Inferior parietal cortex (tissue), 1 donor: ENCODE data around the gene PANX2.
"Not testable (repeated sequence)": the region's sequence is repeated elsewhere in the genome, so short reads cannot be mapped to it uniquely, and the experiment has no call there.

Source experiments
- DNase-seq: peaks from one replicate; pipeline ENCODE4 v3.0.0-alpha.2; 2016; ENCODE audit errors: extremely low spot score

PANX2 gene, protein sequence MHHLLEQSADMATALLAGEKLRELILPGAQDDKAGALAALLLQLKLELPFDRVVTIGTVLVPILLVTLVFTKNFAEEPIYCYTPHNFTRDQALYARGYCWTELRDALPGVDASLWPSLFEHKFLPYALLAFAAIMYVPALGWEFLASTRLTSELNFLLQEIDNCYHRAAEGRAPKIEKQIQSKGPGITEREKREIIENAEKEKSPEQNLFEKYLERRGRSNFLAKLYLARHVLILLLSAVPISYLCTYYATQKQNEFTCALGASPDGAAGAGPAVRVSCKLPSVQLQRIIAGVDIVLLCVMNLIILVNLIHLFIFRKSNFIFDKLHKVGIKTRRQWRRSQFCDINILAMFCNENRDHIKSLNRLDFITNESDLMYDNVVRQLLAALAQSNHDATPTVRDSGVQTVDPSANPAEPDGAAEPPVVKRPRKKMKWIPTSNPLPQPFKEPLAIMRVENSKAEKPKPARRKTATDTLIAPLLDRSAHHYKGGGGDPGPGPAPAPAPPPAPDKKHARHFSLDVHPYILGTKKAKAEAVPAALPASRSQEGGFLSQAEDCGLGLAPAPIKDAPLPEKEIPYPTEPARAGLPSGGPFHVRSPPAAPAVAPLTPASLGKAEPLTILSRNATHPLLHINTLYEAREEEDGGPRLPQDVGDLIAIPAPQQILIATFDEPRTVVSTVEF

DNA sequence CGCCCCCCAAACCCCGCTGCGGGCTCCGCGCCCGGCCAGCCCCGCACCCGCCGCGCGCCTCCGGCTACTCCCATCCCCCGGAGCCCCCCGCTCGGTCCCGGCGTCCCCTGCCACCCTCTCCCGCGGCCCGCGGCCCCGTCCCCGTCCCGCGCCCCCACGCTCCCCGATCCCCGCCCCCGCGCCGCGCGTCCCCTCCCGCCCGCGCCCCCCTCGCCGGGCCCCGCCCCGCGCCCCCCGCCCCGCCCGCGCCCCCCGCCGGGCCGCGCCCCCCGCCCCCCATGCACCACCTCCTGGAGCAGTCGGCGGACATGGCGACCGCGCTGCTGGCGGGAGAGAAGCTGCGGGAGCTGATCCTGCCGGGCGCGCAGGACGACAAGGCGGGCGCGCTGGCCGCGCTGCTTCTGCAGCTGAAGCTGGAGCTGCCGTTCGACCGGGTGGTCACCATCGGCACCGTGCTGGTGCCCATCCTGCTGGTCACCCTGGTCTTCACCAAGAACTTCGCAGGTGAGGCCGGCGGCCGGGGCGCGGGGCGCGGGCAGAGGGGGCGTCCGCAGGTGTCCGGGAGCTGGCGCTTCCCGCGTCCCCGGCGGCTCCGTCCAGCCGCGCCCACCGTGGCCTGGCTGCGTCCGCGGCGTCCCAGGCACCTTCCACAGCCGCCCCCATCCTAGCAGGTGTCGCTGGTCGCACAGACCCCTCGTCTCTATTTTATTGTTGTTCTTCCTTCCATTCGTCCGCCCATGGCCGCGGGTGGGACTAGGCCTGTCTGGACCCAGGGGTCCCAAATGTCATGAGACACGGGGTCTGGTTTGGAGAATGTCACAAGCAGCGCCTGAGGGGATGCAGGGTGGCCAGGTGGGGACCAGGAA lies at the start of gene PANX2:
Gene PANX2, plus strand, starts transcription at position 279 of the 866 bp plus-strand sequence. Its CDS starts 0 bp downstream, at position 279.
- no peak for DNase-seq

DNA sequence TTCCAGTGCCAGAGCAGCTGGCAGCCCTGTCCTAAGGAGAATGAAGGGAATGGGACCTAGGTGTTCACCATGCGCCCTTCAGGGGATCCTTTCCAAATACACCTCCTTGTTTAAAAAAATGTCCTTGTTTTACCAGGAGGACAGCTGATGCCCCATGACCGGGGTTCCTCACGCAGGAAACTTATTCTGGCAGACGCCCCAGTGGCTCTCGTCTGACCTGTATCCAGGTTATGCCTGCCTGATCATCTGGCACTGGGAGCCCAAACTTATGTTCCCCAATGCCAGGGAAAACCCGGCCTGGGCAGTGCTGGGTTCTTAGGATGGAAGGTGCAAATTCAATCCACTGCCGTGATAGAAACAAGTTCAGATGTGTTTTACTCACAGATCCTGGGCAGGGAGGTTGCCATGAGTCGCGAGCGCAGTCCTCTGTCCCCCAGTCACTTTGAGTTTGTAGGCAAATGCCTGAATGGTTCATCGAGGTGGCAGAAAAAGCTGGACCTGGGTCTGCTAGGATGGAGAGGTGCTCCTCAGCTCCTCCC lies 49.3 kb upstream of the PANX2 start:
- DNase-seq = no peak

DNA sequence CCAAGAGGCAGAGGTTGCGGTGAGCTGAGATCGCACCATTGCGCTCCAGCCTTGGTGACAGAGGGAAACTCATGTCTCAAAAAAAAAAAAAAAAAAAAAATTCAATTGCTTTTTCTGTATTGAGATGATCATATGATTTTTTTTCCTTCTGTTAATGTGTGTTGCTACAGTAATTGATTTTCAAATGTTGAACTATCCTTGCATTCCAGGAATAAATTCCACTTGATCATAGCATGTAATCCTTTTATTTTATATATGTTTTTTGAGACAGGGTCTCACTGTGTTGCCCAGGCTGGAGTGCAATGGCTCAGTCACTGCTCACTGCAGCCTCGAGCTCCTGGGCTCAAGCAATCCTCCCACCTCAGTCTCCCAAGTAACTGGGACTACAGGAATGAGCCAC lies 47.4 kb upstream of the PANX2 start:
- DNase-seq = no peak

DNA sequence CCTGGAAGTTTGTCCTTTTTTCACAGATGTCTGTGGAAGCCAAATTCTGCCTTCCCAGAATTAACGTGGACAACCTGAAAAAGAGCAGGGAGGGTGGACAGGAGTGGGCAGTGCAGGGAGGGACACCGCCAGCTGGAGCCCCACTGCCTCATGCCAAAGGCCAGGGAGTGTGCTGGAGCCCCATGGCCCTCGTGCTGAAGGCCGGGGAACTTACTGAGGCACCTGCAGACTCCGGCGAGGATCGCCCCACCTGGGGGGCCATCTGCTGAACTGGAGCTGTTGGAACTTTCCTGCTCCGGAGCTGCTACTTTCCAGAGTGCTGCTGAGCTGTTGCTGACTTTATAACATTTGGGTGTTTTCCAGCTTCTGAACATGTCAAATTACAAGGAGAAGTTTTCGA lies 45.5 kb upstream of the PANX2 start:
- no peak for DNase-seq

DNA sequence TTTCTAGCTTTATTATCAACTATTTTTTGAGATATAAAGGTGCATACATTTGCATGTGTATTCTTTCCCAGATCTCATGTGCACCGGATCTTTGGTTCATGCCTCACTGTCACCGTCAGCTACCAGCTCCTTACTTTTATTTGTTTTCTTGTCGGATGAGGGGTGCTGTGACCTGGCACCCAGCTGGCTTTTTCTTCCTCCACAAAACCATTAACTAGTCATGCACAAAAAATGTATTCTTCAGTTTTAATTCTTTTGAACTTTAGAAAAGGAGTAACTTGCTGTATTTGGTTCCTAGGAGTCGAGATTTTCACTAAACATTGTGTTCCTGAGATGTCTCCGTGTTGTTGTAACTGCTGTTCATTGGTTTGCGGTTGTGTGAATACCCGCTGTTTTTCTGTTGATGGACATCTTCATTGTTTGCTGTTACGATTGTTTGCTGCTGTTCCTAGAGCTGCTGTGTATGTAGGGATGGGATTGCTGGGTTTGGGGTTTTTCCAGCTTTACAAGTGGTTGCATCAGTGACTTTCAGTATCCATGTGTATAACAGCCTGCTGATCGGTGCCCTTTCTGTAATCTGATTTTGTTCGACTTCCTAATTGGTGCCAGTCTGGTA lies 41.3 kb upstream of the PANX2 start:
- DNase-seq = no peak

DNA sequence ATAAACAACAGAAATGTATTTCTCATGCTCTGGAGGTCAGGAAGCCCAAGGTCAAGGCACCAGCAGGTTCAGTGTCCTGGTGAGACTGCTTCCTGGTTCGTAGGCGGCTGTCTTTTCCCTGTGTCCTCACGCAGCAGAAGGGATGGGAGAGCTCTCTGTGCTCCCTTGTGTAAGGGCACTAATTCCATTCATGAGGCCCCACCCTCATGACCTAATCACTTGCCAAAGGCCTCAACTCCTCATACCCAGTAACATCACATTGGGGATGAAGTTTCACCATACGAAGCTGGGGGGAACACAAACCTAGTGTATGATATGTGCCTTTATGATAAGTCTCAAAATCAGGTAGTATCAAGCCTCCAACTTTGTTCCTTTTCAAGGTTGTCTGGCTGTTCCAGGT lies 38.6 kb upstream of the PANX2 start:
- no peak for DNase-seq

DNA sequence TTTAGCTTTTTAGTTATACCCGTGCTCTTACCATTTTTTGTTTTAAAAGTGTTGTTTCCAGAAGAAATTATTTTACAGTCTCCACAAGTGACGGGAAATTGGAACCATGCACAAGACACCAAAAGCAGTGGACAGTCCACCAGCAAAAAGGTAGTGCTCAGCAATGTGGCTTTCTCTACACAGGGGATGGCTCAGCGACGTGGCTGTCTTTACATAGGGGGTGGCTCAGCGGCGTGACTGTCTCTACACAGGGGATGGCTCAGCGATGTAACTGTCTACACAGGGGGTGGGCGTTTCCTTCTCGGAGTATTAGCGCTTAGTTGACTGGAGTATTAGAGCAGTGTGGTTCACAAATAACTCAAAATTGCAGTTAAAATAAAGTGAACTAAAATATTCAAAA lies 36.0 kb upstream of the PANX2 start:
- DNase-seq = no peak

DNA sequence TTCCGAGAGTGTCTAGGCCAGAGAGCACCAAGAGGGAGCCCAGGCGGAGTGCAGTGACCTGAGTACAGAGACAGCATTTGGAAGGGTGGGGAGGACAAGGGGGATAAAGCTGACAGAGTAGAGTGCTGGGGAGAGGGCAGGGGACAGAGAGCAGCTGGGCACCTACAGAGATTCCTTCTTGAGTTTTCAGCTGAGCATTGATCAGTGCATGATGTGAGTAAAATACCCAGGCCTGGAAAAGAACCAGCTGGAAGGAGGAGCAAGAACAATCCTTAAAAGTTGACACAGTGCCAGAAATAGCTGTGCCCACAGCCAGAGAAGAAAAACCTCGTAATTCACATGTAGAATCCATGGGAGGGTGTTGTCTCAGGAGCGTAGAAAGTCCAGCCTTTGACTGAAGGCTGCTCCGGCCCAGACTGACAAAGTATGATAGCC lies 33.9 kb upstream of the PANX2 start:
- no peak for DNase-seq

DNA sequence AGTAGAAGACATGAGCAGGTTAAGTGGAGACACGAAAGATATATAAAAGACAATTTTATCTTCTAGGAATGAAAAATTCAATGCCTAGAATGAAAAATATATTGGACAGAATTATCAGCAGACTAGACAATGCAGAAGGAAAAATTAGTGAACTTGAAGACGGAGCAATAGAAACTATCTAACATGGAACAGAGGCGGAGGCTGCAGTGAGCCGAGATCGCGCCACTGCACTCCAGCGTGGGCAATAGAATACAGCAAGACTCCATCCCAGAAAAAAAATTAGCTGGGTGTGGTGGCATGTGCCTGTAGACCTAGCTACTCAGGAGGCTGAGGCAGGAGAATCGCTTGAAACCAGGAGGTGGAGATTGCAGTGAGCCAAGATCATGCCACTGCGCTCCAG lies 33.3 kb upstream of the PANX2 start:
- not testable (repeated sequence) for DNase-seq

DNA sequence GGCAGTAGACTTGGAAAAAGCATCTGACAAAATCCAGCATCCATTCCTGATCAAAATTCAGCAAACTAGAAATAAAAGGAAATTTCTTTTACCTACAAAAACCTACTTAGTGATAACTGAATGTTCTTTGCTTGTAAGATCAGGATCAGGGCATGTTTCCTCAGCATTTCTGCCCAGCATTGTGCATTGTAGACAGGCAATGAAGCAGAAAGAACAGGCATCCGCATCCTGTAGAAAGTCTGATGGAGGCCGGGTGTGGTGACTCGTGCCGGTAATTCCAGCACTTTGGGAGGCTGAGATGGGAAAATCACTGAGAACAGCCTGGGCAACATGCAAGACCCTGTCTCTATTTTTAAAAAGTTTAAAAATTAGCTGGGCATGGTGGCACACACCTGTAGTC lies 32.5 kb upstream of the PANX2 start:
- no peak for DNase-seq

DNA sequence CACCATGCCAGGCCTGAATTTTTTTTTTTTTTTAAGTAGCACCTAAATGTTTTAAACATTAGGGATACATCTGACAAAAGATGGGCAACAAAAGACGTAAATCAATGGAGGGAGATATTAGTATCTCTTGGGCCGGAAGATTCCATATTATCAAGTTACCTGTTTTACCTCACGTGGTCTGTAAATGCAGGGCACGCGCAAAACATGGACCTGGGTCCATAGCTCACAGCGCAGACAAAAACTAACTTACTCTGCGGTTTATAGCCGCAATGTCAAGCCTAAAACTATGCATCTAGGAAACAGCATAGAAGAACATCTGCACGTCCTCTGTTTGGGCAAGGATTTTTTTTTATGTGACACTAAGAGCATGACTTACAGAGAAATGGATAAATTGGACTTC lies 31.5 kb upstream of the PANX2 start:
- no peak for DNase-seq

DNA sequence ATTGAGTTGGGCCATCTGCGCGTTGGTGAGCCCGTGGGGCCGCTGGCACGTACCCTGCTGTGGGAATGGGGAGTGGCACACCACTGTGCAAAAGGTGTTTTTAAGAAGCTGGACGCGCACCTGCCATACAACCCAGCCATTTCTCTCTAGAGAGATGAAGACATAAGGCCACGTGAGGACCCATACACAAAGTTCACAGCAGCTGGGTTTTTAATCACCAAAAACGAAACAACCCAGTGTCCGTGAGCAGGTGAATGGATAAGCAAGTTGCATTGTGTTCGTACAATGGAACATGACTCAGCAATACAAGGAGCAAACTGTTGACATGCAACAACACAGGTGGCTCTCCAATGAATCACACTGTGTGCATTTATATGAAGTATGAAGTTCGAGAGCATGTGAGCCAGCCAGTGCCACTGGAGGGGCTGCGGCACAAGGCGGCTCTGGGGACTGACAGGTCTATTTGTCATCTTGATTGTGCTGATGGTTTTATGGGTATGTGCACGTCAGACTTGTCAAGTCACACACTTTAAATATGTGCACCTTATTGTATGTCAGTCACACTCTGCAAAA lies 30.6 kb upstream of the PANX2 start:
- DNase-seq = no peak

DNA sequence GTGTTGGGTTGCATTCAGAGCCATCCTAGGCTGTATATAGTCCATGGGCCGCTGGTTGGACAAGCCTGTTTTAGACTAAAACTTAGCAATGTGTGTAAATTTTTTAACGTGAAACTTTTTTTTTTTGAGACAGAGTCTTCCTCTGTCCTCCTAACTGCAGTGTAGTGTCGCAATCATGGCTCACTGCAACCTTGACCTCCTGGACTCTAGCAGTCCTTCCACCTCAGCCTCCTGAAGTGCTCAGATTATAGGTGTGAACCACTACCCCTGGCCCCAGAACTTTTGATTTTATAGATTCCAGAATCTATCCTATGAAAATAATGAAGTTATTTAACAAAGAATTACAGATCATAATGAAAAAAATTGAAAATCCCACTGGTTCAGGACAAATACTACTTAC lies 29.9 kb upstream of the PANX2 start:
- DNase-seq = no peak

DNA sequence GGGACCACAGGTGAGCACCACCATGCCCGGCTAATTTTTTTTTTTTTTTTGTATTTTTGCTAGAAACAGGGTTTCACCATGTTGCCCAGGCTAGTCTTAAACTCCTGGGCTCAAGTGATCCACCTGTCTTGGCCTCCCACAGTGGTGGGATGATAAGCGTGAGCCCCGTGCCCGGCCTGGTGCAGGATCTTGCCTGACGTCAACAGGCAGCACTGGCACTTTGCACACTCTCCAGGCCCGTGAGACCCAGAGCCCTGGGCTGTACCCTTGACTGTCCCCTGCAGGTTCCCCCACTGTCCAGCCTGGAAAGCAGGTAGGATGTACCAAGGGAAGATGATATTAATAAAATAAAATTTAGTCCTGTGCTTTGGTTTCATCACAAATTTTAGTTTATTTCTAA lies 29.1 kb upstream of the PANX2 start:
- DNase-seq = no peak

DNA sequence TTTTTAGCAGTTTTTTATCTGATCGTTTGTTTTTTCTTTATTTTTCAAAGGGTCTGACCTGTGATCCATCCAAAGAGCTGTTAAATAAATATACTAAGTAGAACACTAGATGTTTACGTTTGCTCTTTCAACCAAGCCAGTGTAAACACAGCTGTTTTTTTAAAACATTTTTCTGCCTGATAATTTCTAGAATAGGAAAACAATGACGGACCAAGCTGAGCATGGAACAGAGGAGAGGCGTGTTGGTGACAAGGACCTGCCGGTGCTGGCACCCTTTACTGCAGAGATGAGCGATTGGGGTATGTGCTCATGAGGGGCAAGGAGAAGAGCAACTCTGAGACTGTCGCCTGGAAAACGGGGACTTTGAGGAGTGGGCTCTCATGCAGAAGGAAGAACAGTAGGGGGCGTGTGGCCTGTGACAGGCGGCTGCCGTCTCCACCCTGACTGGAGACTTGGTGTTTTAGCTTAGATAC lies 28.6 kb upstream of the PANX2 start:
- no peak for DNase-seq

DNA sequence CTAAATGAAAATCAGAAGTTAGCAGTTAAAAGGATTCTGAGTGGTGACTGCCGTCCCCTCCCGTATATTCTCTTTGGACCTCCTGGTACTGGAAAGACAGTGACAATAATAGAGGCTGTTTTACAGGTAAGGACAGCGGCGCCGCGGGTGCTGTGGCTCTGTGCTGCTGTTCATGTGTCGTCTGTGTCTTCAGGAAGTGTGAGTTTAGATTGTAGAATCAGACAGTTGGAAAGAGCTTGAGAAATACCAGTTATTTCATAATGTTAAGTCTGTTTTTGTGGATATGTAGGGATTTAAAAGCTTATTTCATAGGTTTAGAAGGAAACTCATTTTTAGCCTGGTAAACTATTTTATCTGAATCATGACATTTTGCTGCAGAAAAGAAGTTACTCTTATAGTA lies 27.4 kb upstream of the PANX2 start:
- no peak for DNase-seq

DNA sequence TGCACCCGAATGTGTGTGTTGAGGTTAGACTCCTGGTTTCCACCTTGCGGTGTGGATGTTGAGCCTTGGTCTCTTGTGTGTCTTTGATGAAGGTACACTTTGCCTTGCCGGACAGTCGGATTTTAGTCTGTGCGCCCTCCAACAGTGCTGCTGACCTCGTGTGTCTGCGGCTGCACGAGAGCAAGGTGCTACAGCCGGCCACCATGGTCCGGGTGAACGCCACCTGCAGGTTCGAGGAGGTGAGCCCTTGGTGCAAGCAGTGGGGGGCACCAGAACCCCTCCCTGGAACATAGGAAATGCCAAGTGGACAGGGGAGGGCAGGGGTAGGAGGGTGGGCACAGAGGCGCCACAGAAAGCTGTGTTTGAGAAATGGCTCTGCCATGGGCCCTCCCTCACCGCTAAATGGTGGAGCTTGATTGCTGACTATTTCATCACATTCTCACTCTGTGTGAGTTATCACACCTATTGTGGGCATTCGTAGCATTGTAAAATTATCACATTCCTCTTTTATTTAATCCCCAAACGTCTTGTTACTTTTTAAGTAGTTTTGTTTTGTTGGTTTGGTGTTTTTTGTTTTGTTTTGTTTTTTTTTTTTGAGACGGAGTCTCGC lies 26.4 kb upstream of the PANX2 start:
- no peak for DNase-seq

DNA sequence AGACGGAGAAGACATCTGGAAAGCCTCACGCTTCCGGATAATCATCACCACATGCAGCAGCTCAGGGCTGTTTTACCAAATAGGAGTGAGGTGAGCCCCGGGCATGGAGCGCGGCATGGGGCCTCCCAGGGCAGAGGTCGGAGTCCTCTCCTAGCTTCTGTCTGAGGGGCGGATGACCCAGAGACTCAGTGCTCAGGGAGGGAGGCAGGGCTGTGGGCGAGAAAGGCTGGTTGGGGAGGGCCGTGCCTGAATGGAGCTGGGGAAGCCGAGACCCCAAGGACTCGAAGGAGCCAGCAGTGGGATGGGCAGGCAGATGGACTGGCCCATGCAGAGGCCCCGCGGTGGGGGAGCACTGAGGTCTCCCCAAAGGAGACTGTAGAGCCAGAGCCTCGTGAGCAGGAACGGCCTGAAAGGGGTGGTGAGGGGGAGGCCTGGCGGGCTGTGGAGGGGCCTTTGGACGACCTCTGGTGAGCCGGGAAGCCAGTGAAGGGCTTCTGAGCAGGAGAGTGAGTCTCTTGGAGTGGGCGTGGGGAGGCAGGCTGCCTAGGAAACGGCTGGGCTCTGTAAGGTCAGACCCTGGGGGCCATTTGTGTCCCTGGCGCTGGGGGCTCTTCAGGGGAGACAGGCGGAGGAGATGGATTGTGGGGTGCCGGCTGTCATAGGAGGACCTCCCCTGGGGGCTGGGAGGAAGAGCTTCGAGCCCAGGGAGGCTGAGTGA lies 24.7 kb upstream of the PANX2 start:
- no peak for DNase-seq

DNA sequence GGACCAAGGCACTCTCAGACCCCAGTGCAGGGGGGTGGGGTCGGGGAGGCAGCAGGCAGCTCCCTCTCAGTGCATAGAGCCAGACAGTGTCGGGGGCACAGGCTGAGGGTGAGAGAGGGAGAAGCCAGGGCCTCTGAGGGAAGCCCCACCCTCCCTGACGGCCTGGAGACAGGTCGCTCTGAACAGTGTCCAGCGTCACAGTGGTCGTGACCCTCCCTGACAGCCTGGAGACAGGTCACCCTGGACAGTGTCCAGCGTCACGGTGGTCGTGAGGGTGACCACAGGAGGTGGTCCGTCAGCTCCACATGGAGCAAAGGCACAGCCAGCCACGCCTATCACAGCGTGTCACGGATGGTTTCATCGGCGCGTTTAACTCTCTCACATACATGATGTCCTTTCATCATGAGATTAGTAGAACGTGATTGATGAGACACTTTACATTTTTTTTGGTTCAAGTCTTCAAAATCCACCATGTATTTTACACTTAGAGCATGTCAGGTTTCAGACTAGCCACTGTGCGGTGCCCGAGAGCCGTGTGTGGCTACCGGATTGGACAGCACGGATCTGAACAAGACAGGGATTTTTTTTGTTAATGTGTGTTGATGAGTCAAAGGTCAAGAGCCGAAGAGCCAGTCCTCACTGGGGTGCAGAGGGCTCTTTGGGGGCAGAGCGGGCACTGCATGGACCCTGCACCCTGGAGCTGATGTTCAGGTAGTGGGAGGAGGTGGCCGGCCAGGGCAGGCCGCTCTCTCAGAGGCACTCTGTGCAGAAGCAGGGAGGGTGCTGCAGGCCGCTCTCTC lies 23.9 kb upstream of the PANX2 start:
- peak; percentile 85 for DNase-seq
